HepG2 (cell line): ENCODE results near the gene NDEL1. TPM values are rescaled to one million over a fixed set of nuclear protein-coding genes. Genes with fewer than 3 reads are reported as not detected.

ENCODE experiments used
- ATAC-seq: fragments of 200-7000 bp; cut with Tn5 transposase; 3 replicates; pipeline ENCODE4 v1.9.1; 2020; ENCODE audit warnings: mild to moderate bottlenecking, moderate library complexity
- BruUV-seq: library from RNA; stranded (reverse); fragments of 400-500 nt; replicated peaks from 2 replicates; lab custom pipeline; 2021; lab: Mats Ljungman, UMichigan
- CTCF ChIA-PET: fragments of 300-600 bp; formaldehyde crosslinking; extraction: SDS; loops from one replicate; lab custom pipeline; 2021; ENCODE audit warnings: low total read pairs, inconsistent platforms, low intra/inter-chr PET ratio; lab: Yijun Ruan, JAX
- POLR2A ChIA-PET: fragments of 350-600 bp; sonication (Branson Sonifier 250); formaldehyde crosslinking; loops from one replicate; lab custom pipeline; 2020; ENCODE audit warnings: antibody characterized with exemption, inconsistent platforms; lab: Yijun Ruan, JAX
- DNase-seq: peaks from one replicate; pipeline ENCODE4 v3.0.0-alpha.2; 2015; ENCODE audit warnings: low spot score
- FAIRE-seq: peaks from 3 replicates; lab custom pipeline; 2011; peaks lifted over from hg19 to GRCh38; lab: Jason Lieb, UNC
- H2AFZ ChIP-seq: one replicate; pipeline ENCODE4 v1.6.1; 2011; ENCODE audit warnings: low read length, inconsistent platforms
- H3K27ac ChIP-seq: fragments of 300-600 bp; 3 replicates; pipeline ENCODE4 v1.8.0; 2011; ENCODE audit warnings: mixed run types, mild to moderate bottlenecking, mixed read lengths, low read length, inconsistent platforms; ENCODE audit not compliant: insufficient read depth; ENCODE audit errors: extremely low read length
- H3K27me3 ChIP-seq, 2 experiments: fragments of 200-600 bp in 1 of 2; 2 replicates in 1 of 2; 3 replicates in 1 of 2; pipeline versions ENCODE4 v1.6.0 to v1.8.0; 2011; ENCODE audit warnings: low read length in 2 of 2, mild to moderate bottlenecking in 2 of 2, moderate library complexity in 2 of 2, inconsistent platforms in 1 of 2; ENCODE audit not compliant: insufficient read depth in 2 of 2, control insufficient read depth in 1 of 2
- H3K36me3 ChIP-seq, 2 experiments: fragments of 200-600 bp in 1 of 2; replicated peaks in 1 of 2; 2 replicates in 1 of 2; 3 replicates in 1 of 2; pipeline versions ENCODE4 v1.5.1 to v1.8.0; 2011; ENCODE audit warnings: low read length in 2 of 2, inconsistent platforms in 1 of 2; ENCODE audit not compliant: insufficient read depth in 2 of 2, control insufficient read depth in 1 of 2
- H3K4me1 ChIP-seq: 2 replicates; pipeline ENCODE4 v1.5.1; 2012; ENCODE audit warnings: low read length, inconsistent platforms; ENCODE audit not compliant: insufficient read depth
- H3K4me2 ChIP-seq: 2 replicates; pipeline ENCODE4 v1.6.0; 2011; ENCODE audit warnings: low read depth, low read length, inconsistent platforms
- H3K4me3 ChIP-seq, 3 experiments: fragments of 200-600 bp in 1 of 3; sonication (generic), shearing (Covaris generic) in 1 of 3; replicated peaks in 1 of 3; 2 replicates each; pipeline ENCODE4 v1.5.1; 2011 to 2016; ENCODE audit warnings: low read length in 3 of 3, inconsistent platforms in 2 of 3, low read depth in 2 of 3, mild to moderate bottlenecking in 2 of 3, control low read depth in 1 of 3, mixed read lengths in 1 of 3; ENCODE audit not compliant: insufficient read depth in 1 of 3
- H3K79me2 ChIP-seq: one replicate; pipeline ENCODE4 v1.6.1; 2011; ENCODE audit warnings: low read length, inconsistent platforms; ENCODE audit not compliant: insufficient read depth
- H3K9ac ChIP-seq: 2 replicates; pipeline ENCODE4 v1.6.0; 2011; ENCODE audit warnings: mild to moderate bottlenecking, low read depth, low read length, inconsistent platforms; ENCODE audit not compliant: insufficient read depth
- H3K9me3 ChIP-seq: 2 replicates; pipeline ENCODE4 v1.5.1; 2012; ENCODE audit warnings: mild to moderate bottlenecking, low read length
- H4K20me1 ChIP-seq: 2 replicates; pipeline ENCODE4 v1.6.0; 2011; ENCODE audit warnings: inconsistent platforms, mild to moderate bottlenecking, low read length, moderate library complexity; ENCODE audit not compliant: insufficient read depth
- AGO2 ChIP-seq: fragments of 200-400 bp; formaldehyde crosslinking; optimal IDR thresholded peaks from 2 replicates; pipeline ENCODE3; 2017; ENCODE audit warnings: mild to moderate bottlenecking, low read depth, low read length, moderate library complexity
- CREB1 ChIP-seq, 2 experiments: fragments of 450-650 bp in 1 of 2; IDR thresholded peaks; 2 replicates each; pipeline ENCODE4 v1.6.1; 2016 to 2017; ENCODE audit warnings: control low read depth in 1 of 2, mild to moderate bottlenecking in 1 of 2, missing compliant biosample characterization in 1 of 2, missing genetic modification characterization in 1 of 2
- GZF1 ChIP-seq: sonication (generic); formaldehyde crosslinking; IDR thresholded peaks from 2 replicates; pipeline ENCODE4 v1.5.1; 2020; ENCODE audit warnings: mild to moderate bottlenecking, missing genetic modification reagents
- POLR2A ChIP-seq, 2 experiments: IDR thresholded peaks; 2 replicates each; pipeline ENCODE4 v1.6.1; 2011; ENCODE audit warnings: low read depth in 2 of 2, low read length in 2 of 2, mild to moderate bottlenecking in 1 of 2, moderate library complexity in 1 of 2; ENCODE audit not compliant: insufficient read depth in 1 of 2
- SRSF1 ChIP-seq: fragments of 200-400 bp; formaldehyde crosslinking; optimal IDR thresholded peaks from 2 replicates; pipeline ENCODE3; 2017; ENCODE audit warnings: mild to moderate bottlenecking, low read depth, low read length, moderate library complexity
- ZNF354B ChIP-seq: sonication (generic); formaldehyde crosslinking; IDR thresholded peaks from 2 replicates; pipeline ENCODE4 v1.8.0; 2022; ENCODE audit warnings: mild to moderate bottlenecking, missing genetic modification reagents
- WGBS: methylation state at CpG from one replicate; pipeline ENCODE4 v1.1.6; 2017; ENCODE audit warnings: low lambda C conversion rate; 5-methylcytosine and 5-hydroxymethylcytosine counted together
- in situ Hi-C: cut with HindIII; loops from 2 replicates; pipeline ENCODE4 v1.10.0; 2017; ENCODE audit warnings: low pct_unique_long_range_greater_than_20kb; ENCODE audit not compliant: extremely low pct_ligation_motif_present
- intact Hi-C: fragments of 100-400 bp; cut with micrococcal nuclease; formaldehyde crosslinking; loops from one replicate; pipeline ENCODE4 v1.10.0; 2022; ENCODE audit not compliant: unreplicated experiment
- polyA plus RNA-seq, 8 experiments: library from polyadenylated mRNA; depleted of rRNA in 3 of 8; stranded (reverse) in 7 of 8; unstranded in 1 of 8; fragments of >200 nt; fragmentation: Illumina TruSeq in 4 of 8; extraction: Trizol in 4 of 8; gene quantifications; 2 replicates each; pipeline versions ENCODE4 v1.2.1 to v1.2.3, GENCODE V29; 2011 to 2016; ENCODE audit warnings: low read depth in 4 of 8, missing spikeins in 1 of 8, mixed read lengths in 1 of 8; ENCODE audit not compliant: insufficient read depth in 1 of 8
- total RNA-seq, 5 experiments: library from RNA; depleted of rRNA; stranded (reverse); fragments of >200 nt; fragmentation: Illumina TruSeq; extraction: Trizol; gene quantifications; 2 replicates each; pipeline ENCODE4 v1.2.3, GENCODE V29; 2016; ENCODE audit warnings: low read depth in 1 of 5
- TF ChIP-seq, protein P1 (sequence below): sonication (generic); formaldehyde crosslinking; IDR thresholded peaks from 2 replicates; pipeline ENCODE4 v1.8.1; 2023; ENCODE audit warnings: mild to moderate bottlenecking, missing genetic modification reagents
- TF ChIP-seq, protein P2 (sequence below): sonication (generic); formaldehyde crosslinking; IDR thresholded peaks from 2 replicates; pipeline ENCODE4 v1.4.0; 2020; ENCODE audit warnings: missing genetic modification reagents, mild to moderate bottlenecking, borderline replicate concordance
- TF ChIP-seq, protein P3 (sequence below): sonication (generic); formaldehyde crosslinking; IDR thresholded peaks from 2 replicates; pipeline ENCODE4 v1.5.0; 2020; ENCODE audit warnings: missing genetic modification reagents, mild to moderate bottlenecking, borderline replicate concordance

Gene NDEL1
- total and polyA plus RNA-seq, 2 of the 13 experiments (the other 11 are each of a cell fraction or from before 2014, with no cell fraction given) = 59.8 to 153 TPM

DNA sequence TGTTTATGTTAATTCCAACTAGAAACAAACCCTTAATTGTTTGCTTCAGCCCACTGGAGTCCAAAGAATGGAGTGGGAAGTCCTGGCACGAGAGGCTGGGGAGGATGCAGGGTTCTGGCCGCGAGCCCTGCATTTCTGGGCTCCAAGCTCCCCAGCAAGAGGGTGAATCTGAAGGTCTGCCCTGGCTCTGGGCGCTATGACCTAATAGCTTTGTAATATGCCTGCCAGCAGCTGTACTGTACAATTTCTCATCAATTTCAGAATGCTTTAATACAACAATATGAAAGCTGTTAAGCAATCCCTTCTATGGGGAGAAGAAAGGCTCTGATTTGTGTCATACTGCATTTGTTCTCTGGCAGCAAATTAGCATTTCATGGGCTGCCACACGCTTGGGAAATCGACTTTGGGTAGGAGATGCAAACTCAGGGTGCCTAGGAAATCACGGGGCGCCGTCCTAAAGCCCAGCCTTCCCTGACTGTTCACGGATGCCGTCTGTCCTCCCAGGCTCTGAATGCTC lies 43.8 kb downstream of the NDEL1 start:
- WGBS = 88% methylated on average over 9 of the region's 11 CpGs
- ATAC-seq = no peak
- no TSS peak for BruUV-seq
- ChIA-PET CTCF (no interaction called here), POLR2A (no interaction called here)
- H3K27me3 ChIP-seq = no peaks in the 10 kb centered on the region
- H4K20me1 ChIP-seq = peaks cover 3% of the 10 kb centered on the region; the same call in 1 of the 2 replicates
- no peak overlapping the region for H3K9ac ChIP-seq
- no peak overlapping the region for H3K4me2 ChIP-seq
- no peak for FAIRE-seq
- H3K79me2 ChIP-seq = no peaks in the 10 kb centered on the region
- DNase-seq = no peak
- H2AFZ ChIP-seq = no peak overlapping the region
- in situ Hi-C loops = no loop called here
- peaks cover under 1% of the 10 kb centered on the region; the same call in 1 of the 2 replicates for H3K9me3 ChIP-seq
- no peak overlapping the region for H3K27ac ChIP-seq
- H3K4me1 ChIP-seq = peaks cover 22% of the 10 kb centered on the region
- intact Hi-C loops = no loop called here
- no peak for TF ChIP-seq SRSF1
- no peak overlapping the region for H3K4me3 ChIP-seq
- peaks cover 40 to 96% of the 10 kb centered on the region in 2 experiments for H3K36me3 ChIP-seq

DNA sequence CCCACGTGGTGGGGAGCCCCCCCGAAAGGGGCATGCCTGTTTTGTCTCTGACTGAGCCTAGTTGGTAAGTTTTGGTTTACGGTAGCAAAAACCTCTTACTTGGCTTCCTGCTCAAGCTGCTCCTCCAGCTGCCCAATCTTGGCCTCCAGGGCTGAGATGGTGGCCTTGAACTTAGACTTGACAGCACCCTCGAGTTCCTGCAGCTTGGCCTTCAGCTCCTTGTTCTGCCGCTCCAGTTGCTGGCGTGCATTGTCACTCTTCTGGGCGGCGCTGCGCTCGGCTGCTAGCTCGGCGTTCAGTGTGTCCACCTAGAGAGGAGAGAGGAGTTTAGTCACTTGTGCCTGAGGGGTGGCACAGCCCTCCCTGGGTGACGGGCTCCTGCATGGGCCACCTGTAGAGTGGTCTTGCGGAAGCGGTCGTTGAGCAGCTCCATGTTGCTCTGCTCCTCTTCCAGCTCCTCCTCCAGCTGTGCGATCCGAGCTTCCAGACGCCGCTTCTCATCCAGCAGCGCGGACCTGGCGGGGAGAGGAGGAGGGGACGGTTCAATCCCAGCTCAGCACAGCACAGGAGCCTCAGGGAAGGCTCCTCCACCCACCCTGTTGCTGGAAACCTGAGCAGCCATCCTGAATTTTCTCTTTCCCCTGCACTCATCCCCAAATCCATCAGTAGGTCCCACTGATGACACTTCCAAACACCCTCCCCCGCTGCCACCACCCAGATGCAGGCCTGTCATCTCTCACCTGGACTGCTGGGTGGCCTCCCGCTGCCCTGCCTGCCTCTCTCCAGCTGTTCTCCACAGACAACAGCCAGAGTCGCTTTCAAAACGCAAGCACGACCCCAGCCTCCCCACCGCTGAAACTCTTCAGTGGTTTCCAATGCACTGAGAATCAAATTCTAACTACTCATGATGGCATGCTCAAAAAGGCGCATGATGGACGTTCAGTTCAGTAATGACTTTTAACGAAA lies 44.6 kb downstream of the NDEL1 start:
- no peak overlapping the region for H3K27ac ChIP-seq
- H3K4me2 ChIP-seq = no peak overlapping the region
- in situ Hi-C loops (no loop called here), intact Hi-C loops (no loop called here)
- H3K79me2 ChIP-seq = no peaks in the 10 kb centered on the region
- H3K9me3 ChIP-seq = peaks cover 5% of the 10 kb centered on the region; the same call in 1 of the 2 replicates
- H3K9ac ChIP-seq = no peak overlapping the region
- WGBS = 94% methylated on average over 30 of the region's 33 CpGs
- TF ChIP-seq CREB1 (IDR thresholded peaks at IDR 0.05) = no peak
- no peak for TF ChIP-seq CREB1 (CRISPR knock-in tag; IDR thresholded peaks at IDR 0.05)
- TF ChIP-seq, protein P1, sequence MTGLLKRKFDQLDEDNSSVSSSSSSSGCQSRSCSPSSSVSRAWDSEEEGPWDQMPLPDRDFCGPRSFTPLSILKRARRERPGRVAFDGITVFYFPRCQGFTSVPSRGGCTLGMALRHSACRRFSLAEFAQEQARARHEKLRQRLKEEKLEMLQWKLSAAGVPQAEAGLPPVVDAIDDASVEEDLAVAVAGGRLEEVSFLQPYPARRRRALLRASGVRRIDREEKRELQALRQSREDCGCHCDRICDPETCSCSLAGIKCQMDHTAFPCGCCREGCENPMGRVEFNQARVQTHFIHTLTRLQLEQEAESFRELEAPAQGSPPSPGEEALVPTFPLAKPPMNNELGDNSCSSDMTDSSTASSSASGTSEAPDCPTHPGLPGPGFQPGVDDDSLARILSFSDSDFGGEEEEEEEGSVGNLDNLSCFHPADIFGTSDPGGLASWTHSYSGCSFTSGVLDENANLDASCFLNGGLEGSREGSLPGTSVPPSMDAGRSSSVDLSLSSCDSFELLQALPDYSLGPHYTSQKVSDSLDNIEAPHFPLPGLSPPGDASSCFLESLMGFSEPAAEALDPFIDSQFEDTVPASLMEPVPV (CRISPR knock-in tag) = no peak
- TF ChIP-seq, protein P2, sequence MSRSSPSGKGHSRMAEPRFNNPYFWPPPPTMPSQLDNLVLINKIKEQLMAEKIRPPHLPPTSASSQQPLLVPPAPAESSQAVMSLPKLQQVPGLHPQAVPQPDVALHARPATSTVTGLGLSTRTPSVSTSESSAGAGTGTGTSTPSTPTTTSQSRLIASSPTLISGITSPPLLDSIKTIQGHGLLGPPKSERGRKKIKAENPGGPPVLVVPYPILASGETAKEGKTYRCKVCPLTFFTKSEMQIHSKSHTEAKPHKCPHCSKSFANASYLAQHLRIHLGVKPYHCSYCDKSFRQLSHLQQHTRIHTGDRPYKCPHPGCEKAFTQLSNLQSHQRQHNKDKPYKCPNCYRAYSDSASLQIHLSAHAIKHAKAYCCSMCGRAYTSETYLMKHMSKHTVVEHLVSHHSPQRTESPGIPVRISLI (CRISPR knock-in tag) = no peak
- peak in 1 of 2 experiments; percentile 31; a peak in 1 of 4 replicates for TF ChIP-seq POLR2A (IDR thresholded peaks at IDR 0.05; ENCODE audit: insufficient read depth in 1 of 2, low read depth in 2 of 2, low read length in 2 of 2)
- TF ChIP-seq ZNF354B (CRISPR knock-in tag) = no peak
- peak; percentile 64 for TF ChIP-seq AGO2
- TF ChIP-seq, protein P3, sequence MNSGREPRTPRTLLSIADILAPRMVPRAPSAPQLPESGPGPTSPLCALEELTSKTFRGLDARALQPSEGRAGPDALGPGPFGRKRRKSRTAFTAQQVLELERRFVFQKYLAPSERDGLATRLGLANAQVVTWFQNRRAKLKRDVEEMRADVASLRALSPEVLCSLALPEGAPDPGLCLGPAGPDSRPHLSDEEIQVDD (CRISPR knock-in tag) = no peak
- TF ChIP-seq GZF1 = no peak
- ATAC-seq (no peak), FAIRE-seq (no peak), DNase-seq (no peak)
- peaks cover 38 to 96% of the 10 kb centered on the region in 2 experiments for H3K36me3 ChIP-seq
- no TSS peak for BruUV-seq
- H2AFZ ChIP-seq = no peak overlapping the region
- ChIA-PET CTCF (no interaction called here), POLR2A (no interaction called here)
- H3K27me3 ChIP-seq = no peaks in the 10 kb centered on the region
- peaks cover 22% of the 10 kb centered on the region for H3K4me1 ChIP-seq
- peaks cover 3% of the 10 kb centered on the region; the same call in 1 of the 2 replicates for H4K20me1 ChIP-seq
- no peak overlapping the region for H3K4me3 ChIP-seq
